ENCODE measurements around the gene HEXB. TPM values are rescaled to one million over a fixed set of nuclear protein-coding genes. Genes with fewer than 3 reads are reported as not detected.

The HEXB gene
- total RNA-seq, result 111 TPM
- polyA plus RNA-seq, result 104 TPM

DNA sequence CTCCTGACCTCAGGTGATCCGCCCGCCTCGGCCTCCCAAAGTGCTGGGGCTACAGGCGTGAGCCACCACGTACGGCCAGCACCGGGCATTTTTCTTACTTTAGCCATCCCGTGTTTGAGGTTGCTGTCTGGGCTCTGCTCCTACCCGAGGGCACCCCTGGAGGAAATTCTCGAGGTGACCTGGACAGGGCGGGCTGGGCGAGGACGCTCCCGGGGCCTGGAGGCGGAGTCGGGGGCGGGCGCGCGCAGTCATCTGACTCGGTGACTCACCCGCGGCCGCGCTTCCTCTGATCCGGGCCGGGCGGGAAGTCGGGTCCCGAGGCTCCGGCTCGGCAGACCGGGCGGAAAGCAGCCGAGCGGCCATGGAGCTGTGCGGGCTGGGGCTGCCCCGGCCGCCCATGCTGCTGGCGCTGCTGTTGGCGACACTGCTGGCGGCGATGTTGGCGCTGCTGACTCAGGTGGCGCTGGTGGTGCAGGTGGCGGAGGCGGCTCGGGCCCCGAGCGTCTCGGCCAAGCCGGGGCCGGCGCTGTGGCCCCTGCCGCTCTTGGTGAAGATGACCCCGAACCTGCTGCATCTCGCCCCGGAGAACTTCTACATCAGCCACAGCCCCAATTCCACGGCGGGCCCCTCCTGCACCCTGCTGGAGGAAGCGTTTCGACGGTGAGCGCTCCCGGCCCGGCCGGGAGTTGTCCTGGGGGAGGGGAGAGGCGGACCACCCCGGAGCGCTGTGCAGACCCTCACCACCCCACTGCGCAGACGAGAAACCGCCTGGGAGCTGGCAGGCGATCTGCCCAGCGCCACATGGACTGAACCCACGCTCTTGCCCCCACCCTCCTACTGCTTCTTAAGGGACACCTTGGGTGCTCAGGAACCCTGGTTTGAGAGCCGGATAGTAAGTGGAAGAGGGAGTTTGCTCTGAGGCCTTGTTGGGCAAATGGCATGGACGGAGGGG is at the start of gene HEXB:
Gene HEXB (plus strand): TSS at position 334 of the 952 bp plus-strand sequence. CDS start 28 bp downstream, at position 362.
- Histone ChIP-seq H3K36me3 (ENCODE audit: insufficient read depth) (no peaks in the 10 kb centered on the region), H3K27ac (ENCODE audit: low read depth) (peak within 1 kb of the TSS; percentile 80), H3K4me1 (ENCODE audit: insufficient read depth) (no peaks in the 10 kb centered on the region), H3K4me3 (ENCODE audit: low read depth, low read length) (peak within 1 kb of the TSS; percentile 83)
- peak; percentile 61 for DNase-seq (ENCODE audit: extremely low spot score)
- WGBS, result 4% methylated on average over 78 of the region's 78 CpGs

- H3K36me3 ChIP-seq (ENCODE audit: insufficient read depth), result no peaks in the 10 kb centered on the region
- WGBS, result 85% methylated on average over 12 of the region's 12 CpGs
- H3K4me3 ChIP-seq (ENCODE audit: low read depth, low read length), result no peak overlapping the region
- no peak for DNase-seq (ENCODE audit: extremely low spot score)
- H3K27ac ChIP-seq (ENCODE audit: low read depth), result no peak overlapping the region
- no peaks in the 10 kb centered on the region for H3K4me1 ChIP-seq (ENCODE audit: insufficient read depth)
Measured at GRCh38 chr5:74636149-74636548, 48.9 kb upstream of the HEXB start.

GRCh38 chr5:74636552-74636951 is 48.5 kb upstream of the HEXB start:
- Histone ChIP-seq H3K36me3 (ENCODE audit: insufficient read depth) (no peaks in the 10 kb centered on the region), H3K4me1 (ENCODE audit: insufficient read depth) (no peaks in the 10 kb centered on the region), H3K4me3 (ENCODE audit: low read depth, low read length) (no peak overlapping the region), H3K27ac (ENCODE audit: low read depth) (no peak overlapping the region)
- no peak for DNase-seq (ENCODE audit: extremely low spot score)
- 72% methylated on average over 4 of the region's 4 CpGs for WGBS

GRCh38 chr5:74638544-74638969 is 46.5 kb upstream of the HEXB start:
- Histone ChIP-seq H3K36me3 (ENCODE audit: insufficient read depth) (no peaks in the 10 kb centered on the region), H3K4me3 (ENCODE audit: low read depth, low read length) (peak overlapping the region; percentile 68), H3K27ac (ENCODE audit: low read depth) (no peak overlapping the region), H3K4me1 (ENCODE audit: insufficient read depth) (no peaks in the 10 kb centered on the region)
- no peak for DNase-seq (ENCODE audit: extremely low spot score)
- 57% methylated on average over 1 of the region's 1 CpG for WGBS

DNA sequence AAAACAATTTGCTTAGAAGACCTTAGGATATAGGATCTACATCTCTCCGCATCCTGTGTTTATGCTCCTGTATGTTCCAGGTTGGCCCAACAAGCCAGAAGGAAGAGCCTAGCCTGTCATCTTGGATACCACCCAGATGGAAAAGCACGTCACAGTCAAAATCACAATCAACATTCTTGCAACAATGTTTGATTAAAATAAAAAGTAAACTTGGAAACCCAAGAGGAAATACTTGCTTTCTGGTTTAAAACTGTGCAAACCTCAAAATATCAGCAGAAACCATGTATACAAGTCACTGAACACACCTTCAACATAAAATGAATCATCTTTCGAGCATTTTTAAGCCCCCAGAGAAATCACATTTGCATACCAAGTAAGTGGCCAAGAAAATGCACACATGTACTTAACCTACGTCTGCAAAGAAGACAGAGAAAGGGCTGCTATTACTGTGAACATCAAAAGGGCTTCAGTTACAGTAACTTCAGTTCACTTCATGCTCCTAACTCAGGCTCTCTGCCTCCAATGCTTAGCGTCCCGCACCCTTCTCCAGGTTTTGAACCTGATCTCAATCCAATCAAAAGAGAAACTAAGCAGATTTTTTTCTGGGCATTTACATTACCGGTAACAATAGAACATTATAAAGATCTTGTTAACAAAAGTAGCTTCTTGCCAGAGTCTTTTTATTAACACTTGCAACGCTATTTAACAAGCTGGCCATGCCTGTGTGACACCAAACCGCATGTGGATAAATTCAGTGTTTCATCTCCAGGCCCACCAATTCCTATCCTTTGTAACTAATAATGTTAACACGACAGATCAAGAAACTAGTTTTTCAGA is 45.8 kb upstream of the HEXB start:
- no peak overlapping the region for H3K27ac ChIP-seq (ENCODE audit: low read depth)
- DNase-seq (ENCODE audit: extremely low spot score), result no peak

DNA sequence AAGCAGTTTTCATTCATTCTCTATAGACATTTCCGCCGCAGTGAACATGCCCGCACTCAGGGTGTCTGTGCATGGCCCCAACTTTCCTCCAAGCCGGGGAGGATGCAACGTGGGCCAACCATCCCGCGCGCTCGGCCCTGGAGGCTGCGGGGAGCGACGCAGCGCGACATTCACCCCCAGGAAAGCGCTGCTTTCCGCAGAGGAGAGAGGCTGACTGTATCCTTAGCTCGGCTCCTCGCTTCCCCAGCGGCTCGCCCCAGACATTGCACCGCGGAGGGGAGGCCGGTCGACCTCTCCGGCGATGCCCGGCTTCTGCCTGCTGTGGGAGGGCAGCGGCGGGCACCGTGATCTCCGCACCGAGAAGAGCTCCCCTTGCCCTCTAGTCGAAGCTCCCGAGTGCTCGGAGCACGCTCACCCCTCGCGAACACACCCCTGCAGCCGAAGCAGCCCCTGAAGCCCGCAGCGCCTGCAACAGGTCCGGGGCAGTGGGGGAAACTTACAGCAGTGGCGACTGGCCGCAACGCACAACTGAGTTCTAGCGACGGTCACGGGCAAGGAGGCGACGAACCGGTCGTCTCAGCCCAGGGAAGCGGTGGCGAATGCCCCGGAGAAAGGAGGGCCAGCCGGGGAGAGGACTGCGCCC is 45.1 kb upstream of the HEXB start:
- Histone ChIP-seq H3K36me3 (ENCODE audit: insufficient read depth) (no peaks in the 10 kb centered on the region), H3K4me3 (ENCODE audit: low read depth, low read length) (peak overlapping the region; percentile 68), H3K4me1 (ENCODE audit: insufficient read depth) (no peaks in the 10 kb centered on the region), H3K27ac (ENCODE audit: low read depth) (peak overlapping the region; percentile 70)
- DNase-seq (ENCODE audit: extremely low spot score), result no peak
- WGBS, result under 1% methylated on average over 57 of the region's 57 CpGs

More for the DNA sequence above, 45.8 kb upstream of the HEXB start:
- H3K4me1 ChIP-seq (ENCODE audit: insufficient read depth), result no peaks in the 10 kb centered on the region
- 16% methylated on average over 10 of the region's 10 CpGs for WGBS
- peak overlapping the region; percentile 68 for H3K4me3 ChIP-seq (ENCODE audit: low read depth, low read length)
- H3K36me3 ChIP-seq (ENCODE audit: insufficient read depth), result no peaks in the 10 kb centered on the region

- H3K27ac ChIP-seq (ENCODE audit: low read depth), result peak within 1 kb of the TSS; percentile 70
- peak; percentile 90 for DNase-seq (ENCODE audit: extremely low spot score)
- H3K4me3 ChIP-seq (ENCODE audit: low read depth, low read length), result peak within 1 kb of the TSS; percentile 68
- H3K36me3 ChIP-seq (ENCODE audit: insufficient read depth), result no peaks in the 10 kb centered on the region
- under 1% methylated on average over 59 of the region's 59 CpGs for WGBS
- H3K4me1 ChIP-seq (ENCODE audit: insufficient read depth), result no peaks in the 10 kb centered on the region
Measured at GRCh38 chr5:74640450-74640953, 44.5 kb upstream of the HEXB start, which contains the start of gene ENC1. TSS of gene ENC1 (minus strand) at chr5:74640728. CDS start at chr5:74636485, 4,243 bp downstream.

- no peaks in the 10 kb centered on the region for H3K4me1 ChIP-seq (ENCODE audit: insufficient read depth)
- WGBS, result under 1% methylated on average over 47 of the region's 47 CpGs
- DNase-seq (ENCODE audit: extremely low spot score), result no peak
- peak overlapping the region; percentile 68 for H3K4me3 ChIP-seq (ENCODE audit: low read depth, low read length)
- peak overlapping the region; percentile 64 for H3K27ac ChIP-seq (ENCODE audit: low read depth)
- H3K36me3 ChIP-seq (ENCODE audit: insufficient read depth), result no peaks in the 10 kb centered on the region
Measured at GRCh38 chr5:74640954-74641734, 43.9 kb upstream of the HEXB start.

DNA sequence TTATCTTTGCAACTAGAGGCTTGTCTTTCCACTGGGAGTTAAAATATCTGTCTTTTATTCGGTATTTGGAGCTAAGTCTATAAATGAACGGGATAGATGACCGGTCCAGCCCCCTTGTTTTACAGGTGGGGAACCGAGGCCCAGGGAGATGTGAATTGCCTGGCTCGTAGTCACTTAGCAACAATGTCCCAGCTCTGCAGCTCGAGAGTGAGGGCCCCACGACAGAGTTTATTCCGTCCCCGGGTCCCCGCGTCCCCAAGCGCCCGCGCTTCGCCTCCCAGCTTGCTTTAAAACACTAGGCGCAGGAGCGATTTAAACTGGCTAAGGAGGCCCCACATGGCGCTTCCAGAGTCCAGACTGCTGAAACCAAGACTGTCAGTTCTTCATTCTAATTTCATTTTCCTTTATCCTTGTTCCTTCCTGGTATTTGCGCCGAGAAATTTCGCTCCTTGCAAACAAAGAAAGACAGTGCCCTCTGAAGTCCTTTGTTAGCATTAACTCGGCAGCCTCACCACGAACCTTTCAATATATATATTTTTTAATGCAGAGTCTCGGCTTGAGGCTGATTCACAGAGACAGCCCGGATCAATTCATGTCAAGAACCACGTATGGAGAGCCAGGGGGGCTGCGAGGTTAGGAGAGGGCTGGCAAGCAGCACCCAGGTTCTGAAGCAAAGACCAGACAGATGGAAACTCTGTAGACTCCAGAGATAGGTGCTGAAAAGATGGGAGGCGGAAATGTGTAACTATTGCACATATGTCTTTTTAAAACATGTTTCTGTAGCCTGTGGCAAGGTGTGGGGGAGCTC is 43.1 kb upstream of the HEXB start:
- Histone ChIP-seq H3K27ac (ENCODE audit: low read depth) (peak overlapping the region; percentile 13), H3K36me3 (ENCODE audit: insufficient read depth) (no peaks in the 10 kb centered on the region), H3K4me1 (ENCODE audit: insufficient read depth) (no peaks in the 10 kb centered on the region), H3K4me3 (ENCODE audit: low read depth, low read length) (peak overlapping the region; percentile 68)
- peak; percentile 70 for DNase-seq (ENCODE audit: extremely low spot score)
- 5% methylated on average over 28 of the region's 28 CpGs for WGBS

DNA sequence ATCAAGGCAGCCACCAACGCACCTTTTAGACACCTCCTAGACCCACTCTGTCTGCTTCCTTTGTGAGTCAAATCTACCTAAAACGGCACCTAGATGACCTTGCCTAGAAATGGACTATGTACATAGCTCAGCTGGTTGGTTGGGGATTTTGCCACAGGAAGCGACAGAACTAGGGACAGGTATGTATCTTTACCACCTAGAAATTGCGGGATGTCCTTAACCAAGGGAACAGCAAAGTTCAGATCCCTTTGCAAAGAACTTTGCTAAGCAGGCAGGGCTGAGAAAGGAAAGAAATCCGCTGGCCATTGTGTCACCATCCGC is 42.5 kb upstream of the HEXB start:
- Histone ChIP-seq H3K27ac (ENCODE audit: low read depth) (no peak overlapping the region), H3K4me3 (ENCODE audit: low read depth, low read length) (no peak overlapping the region), H3K4me1 (ENCODE audit: insufficient read depth) (no peaks in the 10 kb centered on the region), H3K36me3 (ENCODE audit: insufficient read depth) (no peaks in the 10 kb centered on the region)
- 76% methylated on average over 6 of the region's 6 CpGs for WGBS
- DNase-seq (ENCODE audit: extremely low spot score), result no peak

DNA sequence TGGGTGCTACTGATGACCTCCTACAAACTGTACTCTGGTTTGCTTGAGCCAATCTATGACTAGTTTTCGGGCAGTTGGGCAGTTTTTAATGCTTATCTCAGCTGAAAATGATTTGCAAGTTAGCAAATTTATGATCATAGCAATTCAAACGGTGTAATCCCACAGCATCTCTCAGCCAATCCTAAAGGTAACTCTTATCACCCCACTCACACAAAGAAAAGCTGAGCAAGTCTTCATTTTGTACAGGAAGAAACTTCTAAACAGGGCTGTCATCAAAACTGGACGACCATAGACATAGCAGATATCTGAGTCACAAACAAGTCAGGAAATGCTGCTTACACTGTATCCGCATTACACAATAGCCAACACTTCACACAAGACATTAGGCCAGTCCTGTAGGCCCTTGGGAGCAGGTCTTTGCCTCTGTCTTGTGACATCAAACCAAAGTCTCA is 41.9 kb upstream of the HEXB start:
- Histone ChIP-seq H3K4me1 (ENCODE audit: insufficient read depth) (no peaks in the 10 kb centered on the region), H3K27ac (ENCODE audit: low read depth) (no peak overlapping the region), H3K36me3 (ENCODE audit: insufficient read depth) (no peaks in the 10 kb centered on the region), H3K4me3 (ENCODE audit: low read depth, low read length) (no peak overlapping the region)
- DNase-seq (ENCODE audit: extremely low spot score), result no peak
- 48% methylated on average over 4 of the region's 4 CpGs for WGBS

- Histone ChIP-seq H3K4me1 (ENCODE audit: insufficient read depth) (no peaks in the 10 kb centered on the region), H3K27ac (ENCODE audit: low read depth) (no peak overlapping the region), H3K4me3 (ENCODE audit: low read depth, low read length) (no peak overlapping the region), H3K36me3 (ENCODE audit: insufficient read depth) (no peaks in the 10 kb centered on the region)
- no peak for DNase-seq (ENCODE audit: extremely low spot score)
- WGBS, result 73% methylated on average over 1 of the region's 1 CpG
Measured at GRCh38 chr5:74647096-74647495, 37.9 kb upstream of the HEXB start.
